Measurements from ENCODE around the gene SKA1.

GRCh38 chr18:50424877-50425690 lies 50.2 kb downstream of the SKA1 start:
- no peak for TF ChIP-seq POLR2A (IDR thresholded peaks at IDR 0.05)
- no peak for TF ChIP-seq CTCF (IDR thresholded peaks at IDR 0.05)
- no peak for TF ChIP-seq POLR2AphosphoS5 (IDR thresholded peaks at IDR 0.05)

Data from prostate gland (tissue), 2 donors.